Naive B cell (primary cell): ENCODE measurements around the gene OR3A2. TPM values are rescaled to one million over a fixed set of nuclear protein-coding genes. Genes with fewer than 3 reads are reported as not detected.
A peak's percentile ranks its signal among the peaks of the same experiment; 100 is the strongest.
"Not testable (repeated sequence)": the region's sequence is repeated elsewhere in the genome, so short reads cannot be mapped to it uniquely, and the experiment has no call there.

Experiments used
- ATAC-seq, 2 donors: fragments of 150-1000 bp; cut with Tn5 transposase; 2 replicates each; pipeline ENCODE4 v1.10.0; 2021; ENCODE audit warnings: low read depth in 2 of 2, mild to moderate bottlenecking in 2 of 2, moderate library complexity in 2 of 2
- DNase-seq: peaks from one replicate; pipeline ENCODE4 v3.0.0; 2022
- H3K27ac Mint-ChIP-seq, 6 donors: one replicate each; pipeline ENCODE4 v1.8.0; 2020 to 2022; ENCODE audit warnings: mild to moderate bottlenecking in 6 of 6, mixed read lengths in 6 of 6, moderate library complexity in 5 of 6, inconsistent platforms in 2 of 6
- H3K27me3 Mint-ChIP-seq, 3 donors: one replicate each; pipeline ENCODE4 v1.8.0; 2021 to 2022; ENCODE audit warnings: mixed read lengths in 3 of 3, mild to moderate bottlenecking in 1 of 3
- H3K36me3 Mint-ChIP-seq, 2 donors: one replicate each; pipeline ENCODE4 v1.8.0; 2020 to 2022; ENCODE audit warnings: mixed read lengths in 2 of 2, inconsistent platforms in 1 of 2, mild to moderate bottlenecking in 1 of 2
- H3K4me1 Mint-ChIP-seq, 3 donors: one replicate each; pipeline ENCODE4 v1.8.0; 2020 to 2022; ENCODE audit warnings: mixed read lengths in 3 of 3, inconsistent platforms in 1 of 3, mild to moderate bottlenecking in 1 of 3, moderate library complexity in 1 of 3
- H3K4me3 Mint-ChIP-seq, 8 donors: one replicate each; pipeline ENCODE4 v1.8.0; 2020 to 2022; ENCODE audit warnings: mild to moderate bottlenecking in 8 of 8, mixed read lengths in 8 of 8, moderate library complexity in 8 of 8, inconsistent platforms in 2 of 8
- H3K9me3 Mint-ChIP-seq, 7 donors: one replicate each; pipeline ENCODE4 v1.8.0; 2020 to 2022; ENCODE audit warnings: mixed read lengths in 7 of 7, mild to moderate bottlenecking in 5 of 7, inconsistent platforms in 2 of 7, moderate library complexity in 1 of 7
- polyA plus RNA-seq, 6 donors: library from polyadenylated mRNA; unstranded; fragments of 300-500 nt; fragmentation: Illumina TruSeq; gene quantifications; one replicate each; pipeline ENCODE4 v1.2.3, GENCODE V29; 2021; ENCODE audit warnings: low read depth in 6 of 6

Gene OR3A2
- polyA plus RNA-seq, 6 donors from 2014 or later: 1.2 TPM; not detected in 4

DNA sequence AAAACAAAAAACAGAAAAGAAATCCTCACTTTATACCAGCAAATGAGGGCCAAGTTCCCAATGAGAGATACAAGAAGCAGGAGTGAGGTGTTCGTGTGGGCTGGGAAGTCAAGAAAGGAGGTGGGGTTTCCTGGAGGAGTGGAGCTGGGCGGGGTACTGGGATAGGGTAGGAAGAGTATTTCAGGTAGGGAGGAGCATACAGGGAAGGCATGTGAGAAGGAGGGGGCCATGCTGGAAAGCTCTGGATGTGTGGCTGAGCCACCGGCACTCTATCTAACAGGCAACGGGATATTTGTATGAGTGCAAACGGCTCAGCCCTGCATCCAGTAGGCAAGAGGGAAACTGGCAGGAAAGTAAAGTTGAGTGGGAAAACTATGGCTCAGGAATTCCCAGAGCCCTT lies 4.2 kb downstream of the OR3A2 start:
- peaks cover 0 to 5% of the 10 kb centered on the region in 2 donors for H3K36me3 Mint-ChIP-seq
- no peak for ATAC-seq
- H3K4me1 Mint-ChIP-seq: peaks cover 0 to 8% (median 6%) of the 10 kb centered on the region in 3 donors
- no peak overlapping the region for H3K4me3 Mint-ChIP-seq
- H3K27ac Mint-ChIP-seq: no peak overlapping the region
- H3K27me3 Mint-ChIP-seq: peaks cover 58 to 69% (median 59%) of the 10 kb centered on the region in 3 donors
- DNase-seq: no peak
- peaks cover 0 to 5% (median 0%) of the 10 kb centered on the region in 7 donors for H3K9me3 Mint-ChIP-seq

DNA sequence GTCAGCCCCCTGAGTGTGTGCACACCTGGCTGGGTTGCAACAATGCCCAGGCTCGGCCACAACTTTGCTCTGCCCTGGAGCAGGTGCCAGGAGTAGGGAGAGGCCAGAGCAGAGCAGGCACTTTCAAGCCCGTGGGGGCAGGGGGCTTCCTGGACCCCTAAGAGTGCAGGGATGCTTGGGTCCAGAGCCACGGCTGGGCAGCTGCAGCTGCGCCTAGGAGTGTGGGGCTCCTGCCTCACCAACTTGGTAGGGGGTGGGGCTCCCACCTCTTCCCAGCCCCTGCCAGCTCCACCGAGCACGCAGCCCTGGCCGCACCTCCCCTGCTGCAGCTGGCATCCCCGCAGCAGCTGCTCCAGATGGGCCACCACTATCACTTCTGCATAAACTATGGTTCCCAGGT lies 7.8 kb downstream of the OR3A2 start:
- no peak overlapping the region for H3K4me3 Mint-ChIP-seq
- H3K27me3 Mint-ChIP-seq: peaks cover 43 to 51% (median 50%) of the 10 kb centered on the region in 3 donors
- peaks cover 0 to 24% (median 19%) of the 10 kb centered on the region in 7 donors for H3K9me3 Mint-ChIP-seq

DNA sequence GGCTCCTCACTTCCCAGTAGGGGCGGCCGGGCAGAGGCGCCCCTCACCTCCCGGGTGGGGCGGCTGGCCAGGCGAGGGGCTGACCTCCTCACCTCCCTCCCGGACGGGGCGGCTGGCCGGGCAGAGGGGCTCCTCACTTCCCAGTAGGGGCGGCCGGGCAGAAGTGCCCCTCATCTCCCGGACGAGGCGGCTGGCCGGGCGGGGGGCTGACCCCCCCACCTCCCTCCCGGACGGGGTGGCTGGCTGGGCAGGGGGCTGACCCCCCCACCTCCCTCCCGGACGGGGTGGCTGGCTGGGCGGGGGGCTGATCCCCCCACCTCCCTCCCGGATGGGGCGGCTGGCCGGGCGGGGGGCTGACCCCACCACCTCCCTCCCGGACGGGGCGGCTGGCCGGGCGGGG lies 14.9 kb downstream of the OR3A2 start:
- not testable (repeated sequence) for H3K4me1 Mint-ChIP-seq, ATAC-seq, H3K27ac Mint-ChIP-seq, DNase-seq, H3K4me3 Mint-ChIP-seq
- Mint-ChIP-seq H3K9me3 (peaks cover 0 to 57% (median 38%) of the 10 kb centered on the region in 7 donors), H3K36me3 (peaks cover 10 to 19% of the 10 kb centered on the region in 2 donors), H3K27me3 (peaks cover 8 to 33% (median 10%) of the 10 kb centered on the region in 3 donors)

More for the DNA sequence above, 7.8 kb downstream of the OR3A2 start:
- no peak for DNase-seq
- ATAC-seq: no peak
- H3K36me3 Mint-ChIP-seq: peaks cover 0 to 13% of the 10 kb centered on the region in 2 donors
- H3K4me1 Mint-ChIP-seq: no peaks in the 10 kb centered on the region
- no peak overlapping the region for H3K27ac Mint-ChIP-seq

DNA sequence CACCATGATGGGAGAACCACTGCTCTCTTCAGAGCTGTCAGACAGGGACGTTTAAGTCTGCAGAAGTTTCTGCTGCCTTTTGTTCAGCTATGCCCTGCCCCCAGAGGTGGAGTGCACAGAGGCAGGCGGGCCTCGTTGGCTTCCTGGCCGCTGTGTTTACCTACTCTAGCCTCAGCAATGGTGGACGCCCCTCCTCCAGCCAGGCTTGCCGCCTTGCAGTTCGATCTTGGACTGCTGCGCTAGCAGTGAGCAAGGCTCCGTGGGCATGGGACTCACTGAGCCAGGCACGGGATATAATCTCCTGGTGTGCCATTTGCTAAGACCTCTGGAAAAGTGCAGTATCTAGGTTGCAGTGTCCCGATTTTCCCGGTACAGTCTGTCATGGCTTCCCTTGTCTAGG lies 43.3 kb downstream of the OR3A2 start:
- Mint-ChIP-seq H3K27me3 (peaks cover 18 to 39% (median 21%) of the 10 kb centered on the region in 3 donors), H3K9me3 (peaks cover 3 to 24% (median 12%) of the 10 kb centered on the region in 7 donors), H3K36me3 (peaks cover 14 to 23% of the 10 kb centered on the region in 2 donors), H3K4me1 (peaks cover 8 to 19% (median 19%) of the 10 kb centered on the region in 3 donors), H3K4me3 (peak overlapping the region in 1 of 8 donors; percentile 9)
- not testable (repeated sequence) for ATAC-seq, DNase-seq, H3K27ac Mint-ChIP-seq

DNA sequence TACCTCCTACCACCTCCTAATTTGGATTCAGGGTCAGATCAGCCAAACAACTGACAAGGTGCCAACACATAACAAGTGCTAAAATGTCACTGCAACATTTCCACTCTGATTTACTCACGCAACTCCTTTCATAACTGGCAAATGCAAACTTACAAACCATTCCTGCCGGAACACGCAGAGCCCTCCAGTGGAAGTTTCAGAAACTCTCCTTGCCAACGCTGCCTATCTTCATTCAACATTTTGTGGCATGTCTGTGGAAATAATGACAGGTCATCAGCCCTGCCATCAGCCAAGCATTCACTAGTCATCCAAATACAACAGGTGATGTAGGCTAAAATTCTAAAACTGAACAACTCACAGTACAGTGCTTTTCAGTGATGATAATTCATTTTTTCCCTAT lies 50.2 kb downstream of the OR3A2 start:
- Mint-ChIP-seq H3K9me3 (peaks cover 2 to 21% (median 10%) of the 10 kb centered on the region in 7 donors), H3K27me3 (peaks cover 12 to 35% (median 12%) of the 10 kb centered on the region in 3 donors), H3K36me3 (peaks cover 0 to 14% of the 10 kb centered on the region in 2 donors), H3K27ac (no peak overlapping the region), H3K4me3 (no peak overlapping the region), H3K4me1 (peaks cover 8 to 19% (median 19%) of the 10 kb centered on the region in 3 donors)
- no peak for ATAC-seq
- no peak for DNase-seq

DNA sequence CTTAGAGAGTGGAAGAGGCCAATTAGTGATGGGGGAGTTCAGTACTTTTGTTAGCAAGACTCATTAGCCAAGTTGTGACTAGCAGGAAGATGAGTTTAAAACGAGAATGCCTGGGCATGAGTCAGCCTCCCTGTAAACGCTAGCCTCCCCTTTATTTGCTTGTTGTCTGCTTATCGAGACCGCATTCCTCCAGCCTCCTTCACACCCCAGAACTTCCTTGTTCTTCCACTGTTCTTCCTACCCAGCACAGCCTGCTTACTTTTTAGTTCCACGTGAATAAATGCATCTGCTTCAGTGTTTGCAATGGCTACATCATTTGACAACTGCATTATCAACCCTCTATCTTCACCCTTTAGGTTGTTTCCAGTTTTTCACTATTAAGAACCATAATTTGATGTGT lies 67.8 kb downstream of the OR3A2 start:
- Mint-ChIP-seq H3K4me1 (peaks cover 4 to 24% (median 6%) of the 10 kb centered on the region in 3 donors), H3K9me3 (peaks cover 0 to 11% (median 1%) of the 10 kb centered on the region in 7 donors), H3K27ac (no peak overlapping the region), H3K4me3 (no peak overlapping the region), H3K36me3 (no peaks in the 10 kb centered on the region), H3K27me3 (peaks cover 0 to 19% (median 0%) of the 10 kb centered on the region in 3 donors)
- ATAC-seq (no peak), DNase-seq (no peak)

DNA sequence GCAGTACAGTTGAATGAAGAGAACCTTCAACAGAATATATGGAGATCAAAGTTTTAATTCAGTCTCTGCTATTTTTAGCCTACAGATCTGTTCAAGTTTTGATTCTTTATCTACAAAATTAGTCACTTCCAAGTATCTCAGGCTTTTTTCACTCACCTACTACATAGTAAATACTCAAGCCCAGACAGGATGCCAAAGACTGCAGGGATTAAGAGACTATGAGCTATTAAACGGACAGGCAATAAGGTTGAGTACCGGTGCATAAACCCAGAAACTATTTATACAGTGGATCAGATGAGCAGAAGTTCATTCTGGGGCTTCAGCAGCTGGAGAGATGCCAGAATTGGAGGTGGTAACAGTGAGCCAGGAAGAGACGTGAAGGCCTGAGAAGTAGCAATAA lies 69.3 kb downstream of the OR3A2 start:
- H3K36me3 Mint-ChIP-seq: no peaks in the 10 kb centered on the region
- peaks cover 0 to 4% (median 0%) of the 10 kb centered on the region in 7 donors for H3K9me3 Mint-ChIP-seq
- peak overlapping the region in 2 of 8 donors; percentile 7 to 55 for H3K4me3 Mint-ChIP-seq
- DNase-seq (no peak), ATAC-seq (no peak)
- peak overlapping the region in 1 of 6 donors; percentile 65 for H3K27ac Mint-ChIP-seq
- H3K4me1 Mint-ChIP-seq: peaks cover 4 to 24% (median 6%) of the 10 kb centered on the region in 3 donors
- H3K27me3 Mint-ChIP-seq: peaks cover 3 to 7% (median 4%) of the 10 kb centered on the region in 3 donors

DNA sequence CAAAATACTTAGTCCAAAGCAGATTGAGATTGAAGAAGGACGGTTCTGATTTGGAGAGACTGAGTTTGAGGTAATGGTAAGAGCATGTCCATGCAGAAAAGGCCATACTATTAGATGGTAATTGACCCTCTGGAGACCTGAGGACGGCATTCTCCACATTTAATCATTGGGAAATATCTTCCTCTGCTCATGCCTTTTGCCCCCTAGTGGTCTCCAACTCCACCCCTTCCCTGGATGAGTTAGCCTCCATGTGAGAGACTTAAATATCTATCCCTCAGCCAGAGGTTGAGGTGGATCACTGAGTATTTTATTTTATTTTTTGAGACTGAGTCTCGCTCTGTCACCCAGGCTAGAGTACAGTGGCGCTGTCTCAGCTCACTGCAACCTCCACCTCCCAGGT lies 77.5 kb downstream of the OR3A2 start:
- no peak for ATAC-seq
- Mint-ChIP-seq H3K4me3 (no peak overlapping the region), H3K9me3 (no peaks in the 10 kb centered on the region), H3K27me3 (peaks cover 19 to 26% (median 21%) of the 10 kb centered on the region in 3 donors), H3K36me3 (no peaks in the 10 kb centered on the region), H3K27ac (no peak overlapping the region), H3K4me1 (no peaks in the 10 kb centered on the region)
- no peak for DNase-seq

DNA sequence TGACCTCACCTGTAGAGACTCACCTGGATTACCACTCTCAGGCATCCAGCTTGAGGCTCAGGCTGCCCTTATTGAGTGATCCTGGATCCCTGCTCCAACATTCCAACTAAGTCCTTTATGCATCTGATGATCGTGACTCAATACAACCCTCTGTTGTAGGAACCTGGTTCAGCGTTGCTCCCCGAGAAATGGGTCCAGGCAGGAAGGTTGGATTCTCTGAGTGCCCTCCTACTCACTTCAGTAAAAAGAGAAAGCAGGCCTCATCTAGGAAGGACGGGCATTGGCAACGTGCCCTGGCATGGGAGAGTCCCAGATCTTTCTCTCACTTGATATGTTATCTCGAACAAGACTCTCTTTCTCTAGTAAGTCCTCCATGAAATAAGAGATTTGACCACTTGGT lies 87.8 kb downstream of the OR3A2 start, which contains the start of gene OR3A1:
Gene OR3A1 (minus strand): TSS at position 101 of the 400 bp plus-strand sequence. CDS start 5,778 bp downstream, outside the sequence.
- Mint-ChIP-seq H3K27me3 (peaks cover 3 to 28% (median 11%) of the 10 kb centered on the region in 3 donors), H3K4me1 (no peaks in the 10 kb centered on the region), H3K4me3 (no peak within 1 kb of the TSS), H3K36me3 (peaks cover 0 to 2% of the 10 kb centered on the region in 2 donors), H3K27ac (no peak within 1 kb of the TSS), H3K9me3 (peaks cover 3 to 7% (median 4%) of the 10 kb centered on the region in 7 donors)
- ATAC-seq (no peak), DNase-seq (no peak)

DNA sequence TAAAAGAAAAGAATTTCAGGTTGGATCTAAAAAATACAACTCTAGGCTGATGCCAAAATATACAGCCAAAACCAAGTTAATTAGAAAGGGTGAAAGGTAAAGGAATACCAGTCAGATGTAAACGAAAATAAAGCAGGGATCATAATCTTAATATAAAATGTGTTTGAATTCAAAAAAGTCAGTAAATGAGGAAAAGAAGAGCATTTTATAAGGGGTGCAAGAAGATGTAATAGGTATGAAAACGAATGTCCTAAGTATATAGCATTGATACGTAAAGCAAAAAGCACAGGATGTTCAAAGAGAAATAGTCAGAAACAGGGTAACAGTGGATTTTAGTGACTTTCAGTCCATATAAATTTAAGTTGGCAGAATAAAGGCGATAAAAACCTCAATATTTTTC lies 90.5 kb downstream of the OR3A2 start:
- ATAC-seq: no peak
- peaks cover 0 to 49% (median 21%) of the 10 kb centered on the region in 3 donors for H3K27me3 Mint-ChIP-seq
- no peak overlapping the region for H3K27ac Mint-ChIP-seq
- peaks cover 0 to 10% of the 10 kb centered on the region in 2 donors for H3K36me3 Mint-ChIP-seq
- H3K4me3 Mint-ChIP-seq: no peak overlapping the region
- no peak for DNase-seq
- peaks cover 0 to 11% (median 5%) of the 10 kb centered on the region in 7 donors for H3K9me3 Mint-ChIP-seq
- no peaks in the 10 kb centered on the region for H3K4me1 Mint-ChIP-seq

DNA sequence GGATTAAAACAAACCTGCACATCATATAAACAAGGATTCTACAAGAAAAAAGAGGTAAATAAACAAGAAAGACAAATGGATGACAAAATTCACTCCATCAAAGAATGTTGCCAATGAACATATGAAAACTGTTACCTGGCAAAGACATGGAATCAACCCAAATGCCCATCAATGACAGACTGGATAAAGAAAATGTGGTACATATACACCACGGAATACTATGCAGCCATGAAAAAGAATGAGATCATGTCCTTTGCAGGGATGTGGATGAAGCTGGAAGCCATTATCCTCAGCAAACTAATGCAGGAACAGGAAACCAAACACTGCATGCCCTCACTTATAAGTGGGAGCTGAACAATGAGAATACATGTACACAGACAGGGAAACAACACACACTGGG lies 92.6 kb downstream of the OR3A2 start:
- H3K4me1 Mint-ChIP-seq, H3K27ac Mint-ChIP-seq, H3K36me3 Mint-ChIP-seq, H3K4me3 Mint-ChIP-seq, DNase-seq, ATAC-seq: not testable (repeated sequence)
- Mint-ChIP-seq H3K27me3 (peaks cover 16 to 66% (median 32%) of the 10 kb centered on the region in 3 donors), H3K9me3 (peaks cover 1 to 15% (median 5%) of the 10 kb centered on the region in 7 donors)

DNA sequence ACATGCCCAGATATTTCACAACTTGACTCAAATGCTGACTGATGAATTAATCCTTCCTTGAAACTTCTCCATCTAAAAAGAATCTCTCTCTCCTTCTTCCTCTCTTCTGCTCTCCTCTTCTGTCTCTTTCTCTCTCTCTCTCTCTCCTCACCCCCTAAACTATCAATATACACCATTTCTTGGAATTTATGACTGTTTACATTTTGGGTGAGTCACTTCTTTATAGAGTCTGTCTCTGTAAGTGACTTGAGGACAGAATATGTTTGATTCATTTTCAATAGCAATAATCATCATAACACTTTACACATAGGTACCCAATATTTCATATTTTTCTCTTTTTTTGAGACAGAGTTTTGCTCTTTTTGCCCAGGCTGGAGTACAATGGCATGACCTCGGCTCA lies 103.2 kb downstream of the OR3A2 start:
- Mint-ChIP-seq H3K4me3 (no peak overlapping the region), H3K27ac (peak overlapping the region in 1 of 6 donors; percentile 83), H3K4me1 (peaks cover 0 to 5% (median 0%) of the 10 kb centered on the region in 3 donors)

DNA sequence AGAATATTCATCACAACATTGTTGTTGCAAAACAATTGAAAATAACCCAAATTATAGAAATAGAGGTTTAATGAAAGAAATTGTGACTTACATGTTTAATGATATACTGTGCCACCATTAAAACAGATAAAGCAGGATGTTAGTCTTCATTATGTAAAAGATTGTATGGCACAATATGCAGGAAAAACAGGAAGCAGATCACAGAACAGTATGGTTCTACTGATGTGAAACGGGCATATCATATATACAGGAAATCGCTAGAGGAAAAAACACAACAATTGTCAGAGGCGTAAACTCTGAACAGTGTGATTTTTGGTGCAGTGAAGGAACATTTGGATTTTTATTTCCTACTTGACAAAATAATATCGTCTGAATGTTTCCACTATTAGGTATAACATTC lies 110.0 kb downstream of the OR3A2 start:
- no peak overlapping the region for H3K27ac Mint-ChIP-seq
- ATAC-seq (no peak), DNase-seq (no peak)
- H3K36me3 Mint-ChIP-seq: peaks cover 0 to 11% of the 10 kb centered on the region in 2 donors
- H3K4me3 Mint-ChIP-seq: no peak overlapping the region
- peaks cover 8 to 17% (median 13%) of the 10 kb centered on the region in 7 donors for H3K9me3 Mint-ChIP-seq
- peaks cover 6 to 24% (median 9%) of the 10 kb centered on the region in 3 donors for H3K27me3 Mint-ChIP-seq
- peaks cover 0 to 4% (median 4%) of the 10 kb centered on the region in 3 donors for H3K4me1 Mint-ChIP-seq

More for the DNA sequence above, 103.2 kb downstream of the OR3A2 start:
- Mint-ChIP-seq H3K27me3 (peaks cover 14 to 36% (median 18%) of the 10 kb centered on the region in 3 donors), H3K9me3 (peaks cover 0 to 11% (median 8%) of the 10 kb centered on the region in 7 donors), H3K36me3 (no peaks in the 10 kb centered on the region)
- DNase-seq (no peak), ATAC-seq (no peak)
